GM21360 (cell line): ENCODE measurements around the gene PAX2.

Experiments used
- ATAC-seq: cut with Tn5 transposase; IDR thresholded peaks from one replicate; pipeline ENCODE4 v1.9.1; 2021; ENCODE audit warnings: mild to moderate bottlenecking, moderate library complexity; ENCODE audit not compliant: unreplicated experiment

Gene PAX2

GRCh38 chr10:100784126-100784525 lies 38.7 kb downstream of the PAX2 start:
- ATAC-seq = no peak

DNA sequence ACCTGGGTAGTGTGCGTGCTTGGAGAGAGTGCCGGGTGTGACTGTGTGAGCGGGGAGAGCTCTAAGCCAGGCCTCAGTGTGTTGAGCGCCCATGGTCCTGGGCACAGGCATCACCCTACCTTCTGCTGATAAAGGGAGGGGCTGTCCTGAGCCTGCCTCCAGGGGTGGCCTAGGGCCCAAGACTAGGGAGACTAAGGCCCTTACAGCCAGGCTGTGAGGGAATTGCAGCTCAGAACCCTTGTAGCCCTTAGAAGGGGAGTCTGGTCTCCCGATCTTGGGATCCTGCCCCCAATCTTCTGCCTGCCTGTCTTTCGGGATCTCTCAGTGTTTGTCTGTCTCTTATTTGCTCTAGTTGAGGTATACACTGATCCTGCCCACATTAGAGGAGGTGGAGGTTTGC lies 41.2 kb downstream of the PAX2 start:
- no peak for ATAC-seq

DNA sequence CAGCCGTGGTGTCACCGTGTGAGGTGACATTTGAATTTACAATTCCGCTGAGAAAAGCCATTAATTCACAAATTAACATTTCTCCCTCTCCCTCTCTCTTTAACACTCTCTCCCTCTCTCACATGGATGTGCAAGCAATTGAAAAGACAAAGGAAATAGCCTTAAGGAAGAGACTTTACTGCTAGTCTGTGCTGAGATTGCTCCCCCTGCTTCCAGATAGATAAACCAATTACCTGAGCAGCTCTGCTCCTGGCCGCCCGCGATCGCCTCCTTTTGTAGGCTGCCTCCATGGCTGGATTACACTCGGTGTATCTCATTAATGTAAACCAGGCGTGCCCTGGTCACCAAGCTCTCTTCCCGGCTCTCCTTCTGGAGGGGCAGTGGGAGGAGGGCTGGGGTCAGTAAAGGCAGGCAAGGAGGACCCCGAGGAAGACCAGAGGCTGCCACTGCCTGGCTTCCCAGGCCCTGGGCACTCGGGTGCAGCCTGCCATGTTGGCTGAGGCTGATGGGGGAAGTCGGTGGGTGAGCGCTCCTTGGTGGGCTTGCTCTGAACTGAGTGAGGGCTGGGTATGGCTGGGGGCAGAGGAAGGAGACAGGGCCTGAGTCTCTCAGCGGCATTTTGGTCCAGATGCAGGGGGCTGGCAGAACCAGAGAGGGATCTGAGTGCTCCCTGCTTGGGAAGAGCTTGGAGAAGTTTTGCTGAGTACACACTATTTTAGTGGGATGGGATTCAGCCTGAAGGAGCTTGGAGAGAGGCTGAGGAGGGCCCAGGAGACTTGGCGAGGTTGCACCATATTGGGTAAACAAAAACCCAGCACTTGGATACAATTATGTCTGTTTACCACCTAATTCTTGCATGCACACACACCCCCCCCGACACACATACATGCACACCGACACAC lies 42.9 kb downstream of the PAX2 start:
- no peak for ATAC-seq

DNA sequence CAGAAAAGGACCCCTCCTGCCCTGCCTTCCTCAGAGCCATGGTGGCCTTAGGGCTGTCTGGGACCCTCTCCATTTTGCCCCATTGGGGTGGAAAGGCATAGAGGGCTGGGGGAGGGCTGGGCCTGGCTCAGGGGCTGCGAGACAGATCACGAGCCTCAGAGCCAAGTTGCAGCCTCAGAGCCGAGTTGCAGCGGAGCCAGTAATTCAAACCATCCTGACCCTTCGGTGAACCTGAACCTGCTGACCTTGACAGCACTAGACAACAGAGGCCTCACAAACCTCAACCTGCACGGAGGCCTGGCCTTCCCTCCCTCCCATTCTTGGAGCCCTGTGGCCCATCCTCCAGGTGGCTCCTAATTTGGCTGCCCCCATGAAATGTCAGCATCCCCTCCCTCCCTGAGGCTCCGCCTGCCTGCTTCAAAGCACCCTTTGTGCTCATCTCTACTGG lies 45.4 kb downstream of the PAX2 start:
- ATAC-seq = no peak

DNA sequence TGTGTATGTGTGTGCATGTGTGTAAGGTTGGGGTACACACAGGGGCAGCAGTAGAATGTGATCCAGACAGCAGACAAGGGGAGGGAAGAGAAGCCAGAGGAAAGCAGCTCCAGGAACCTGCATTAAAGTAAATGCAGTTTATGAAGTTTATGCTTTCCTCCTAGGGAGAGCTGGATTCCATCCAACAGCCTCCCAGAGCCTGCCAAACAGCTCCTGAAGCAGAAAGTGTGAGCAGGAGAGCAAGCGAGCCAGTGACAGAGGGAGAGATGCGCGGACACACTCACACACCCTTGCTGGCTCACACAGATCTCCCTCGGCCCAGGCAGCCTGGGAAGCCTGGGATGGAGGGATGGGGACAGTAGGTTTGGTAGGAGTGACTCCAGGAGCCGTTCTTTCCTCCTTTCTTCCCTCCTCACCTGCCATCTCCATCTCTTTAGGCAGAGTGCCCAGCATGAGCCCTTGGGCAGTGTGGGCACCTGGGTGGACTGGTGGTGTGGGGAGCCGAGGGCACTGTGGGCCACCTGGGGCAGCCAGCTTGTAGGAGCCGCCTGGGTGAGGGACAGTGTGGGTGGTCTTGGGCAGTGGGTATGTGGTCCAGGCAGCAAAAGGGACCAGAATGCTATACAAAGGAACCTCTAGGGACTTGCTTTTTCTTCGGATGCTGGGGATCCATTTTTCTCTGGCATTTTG lies 46.1 kb downstream of the PAX2 start:
- ATAC-seq = no peak

- ATAC-seq = no peak
These were observed 47.2 kb downstream of the PAX2 start for GRCh38 chr10:100792574-100792973.

DNA sequence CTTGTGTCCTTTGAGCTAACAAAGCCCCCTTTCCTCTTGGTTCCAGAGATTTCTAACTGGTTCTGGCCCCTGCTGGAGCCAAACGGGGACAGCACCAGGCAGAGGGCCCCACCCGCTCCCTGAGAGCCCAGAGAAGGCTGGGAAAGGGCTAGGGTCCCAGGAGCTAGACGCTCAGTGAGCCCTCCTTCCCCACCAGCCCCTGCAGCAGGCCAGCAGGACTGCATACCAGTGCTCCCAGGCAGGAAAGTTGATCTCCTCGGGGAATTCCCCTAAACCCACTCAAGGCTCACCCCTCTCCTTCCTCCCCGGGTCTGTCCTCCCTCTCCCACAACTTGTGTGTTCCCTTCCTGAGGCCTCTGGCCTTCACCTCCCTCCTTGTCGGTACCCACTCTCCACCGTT lies 47.7 kb downstream of the PAX2 start:
- no peak for ATAC-seq

DNA sequence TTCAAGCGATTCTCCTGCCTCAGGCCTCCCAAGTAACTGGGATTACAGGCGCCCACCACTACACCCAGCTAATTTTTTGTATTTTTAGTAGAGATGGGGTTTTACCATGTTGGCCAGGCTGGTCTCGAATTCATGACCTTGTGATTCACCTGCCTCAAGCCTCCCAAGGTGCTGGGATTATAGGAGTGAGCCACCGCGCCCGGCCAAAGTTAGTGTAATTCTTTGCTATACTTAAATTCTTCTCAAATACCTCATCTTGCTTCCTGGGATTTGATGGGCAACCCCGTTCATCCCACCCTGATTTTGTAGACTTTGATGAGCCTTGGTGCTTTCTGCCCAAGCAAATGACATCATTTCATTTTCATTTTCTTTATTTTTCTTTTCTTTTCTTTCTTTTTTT lies 54.5 kb downstream of the PAX2 start:
- no peak for ATAC-seq

- no peak for ATAC-seq
These were observed 55.5 kb downstream of the PAX2 start for GRCh38 chr10:100800931-100801330.

DNA sequence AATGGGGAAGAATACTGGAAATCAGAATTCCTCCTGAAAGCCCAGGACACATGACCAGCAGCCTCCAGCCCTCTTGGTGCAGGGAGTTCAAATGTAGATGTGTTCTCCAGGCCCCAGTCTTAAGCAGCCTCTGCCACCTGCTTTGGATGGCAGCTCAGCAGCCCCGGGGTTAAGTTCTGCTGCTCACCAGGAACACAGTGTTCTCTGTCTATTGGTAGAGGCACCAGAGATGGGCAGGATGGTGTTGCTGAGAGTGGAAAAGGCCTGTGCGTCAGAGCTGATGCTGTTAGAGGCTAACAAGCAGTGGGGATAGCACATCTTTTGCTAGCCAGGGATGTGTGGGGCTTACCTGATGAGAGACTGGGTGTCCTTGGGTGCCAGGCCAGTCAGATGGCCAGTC lies 56.8 kb downstream of the PAX2 start:
- ATAC-seq = no peak

DNA sequence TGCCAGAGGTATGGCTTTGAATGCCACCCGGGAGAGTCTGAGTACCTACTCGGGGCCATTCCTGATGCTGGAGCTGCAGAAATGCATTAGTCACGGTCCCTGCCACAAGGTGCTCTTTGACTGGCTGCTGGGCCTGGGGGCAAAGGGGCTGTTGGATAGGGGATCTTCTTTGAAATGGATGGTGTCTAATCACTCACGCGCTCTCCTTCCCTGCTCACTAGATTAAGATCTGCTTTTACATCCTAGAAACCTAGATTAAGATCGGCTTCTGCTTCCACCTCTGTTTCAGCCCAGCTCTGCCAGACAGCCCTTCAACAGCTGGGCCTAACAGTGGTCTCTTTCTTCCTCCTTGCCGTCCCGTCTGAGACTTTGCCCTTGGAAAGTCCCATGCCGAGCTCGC lies 57.2 kb downstream of the PAX2 start:
- ATAC-seq = no peak

GRCh38 chr10:100803492-100803891 lies 58.1 kb downstream of the PAX2 start:
- ATAC-seq = no peak

DNA sequence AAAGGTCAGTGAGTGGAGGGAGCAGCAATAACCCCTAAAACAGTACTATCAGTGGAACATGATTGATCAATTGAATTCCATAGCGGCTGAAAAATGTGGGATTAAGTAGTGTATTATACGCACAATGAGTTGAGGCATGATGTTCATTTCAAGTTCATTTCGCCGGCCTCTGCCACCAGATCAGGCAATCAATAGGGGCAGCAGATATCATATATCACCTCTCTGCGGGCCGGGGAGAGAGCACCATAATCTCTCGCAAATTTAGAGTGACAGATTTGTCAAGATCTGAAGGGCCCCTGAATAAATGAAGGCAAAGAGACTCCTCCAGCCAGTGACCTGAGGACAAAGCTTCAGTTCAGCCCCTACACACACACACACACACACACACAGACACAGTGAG lies 58.5 kb downstream of the PAX2 start:
- no peak for ATAC-seq

- no peak for ATAC-seq
These were observed 60.4 kb downstream of the PAX2 start for GRCh38 chr10:100805543-100806355.

DNA sequence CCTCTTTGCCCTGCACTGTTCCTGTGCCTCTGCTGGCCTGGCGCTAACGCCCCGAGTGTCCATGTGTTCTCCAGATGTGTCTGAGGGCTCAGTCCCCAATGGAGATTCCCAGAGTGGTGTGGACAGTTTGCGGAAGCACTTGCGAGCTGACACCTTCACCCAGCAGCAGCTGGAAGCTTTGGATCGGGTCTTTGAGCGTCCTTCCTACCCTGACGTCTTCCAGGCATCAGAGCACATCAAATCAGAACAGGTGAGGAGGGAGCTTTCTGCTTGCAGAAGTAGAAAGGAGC lies 60.9 kb downstream of the PAX2 start:
- no peak for ATAC-seq

DNA sequence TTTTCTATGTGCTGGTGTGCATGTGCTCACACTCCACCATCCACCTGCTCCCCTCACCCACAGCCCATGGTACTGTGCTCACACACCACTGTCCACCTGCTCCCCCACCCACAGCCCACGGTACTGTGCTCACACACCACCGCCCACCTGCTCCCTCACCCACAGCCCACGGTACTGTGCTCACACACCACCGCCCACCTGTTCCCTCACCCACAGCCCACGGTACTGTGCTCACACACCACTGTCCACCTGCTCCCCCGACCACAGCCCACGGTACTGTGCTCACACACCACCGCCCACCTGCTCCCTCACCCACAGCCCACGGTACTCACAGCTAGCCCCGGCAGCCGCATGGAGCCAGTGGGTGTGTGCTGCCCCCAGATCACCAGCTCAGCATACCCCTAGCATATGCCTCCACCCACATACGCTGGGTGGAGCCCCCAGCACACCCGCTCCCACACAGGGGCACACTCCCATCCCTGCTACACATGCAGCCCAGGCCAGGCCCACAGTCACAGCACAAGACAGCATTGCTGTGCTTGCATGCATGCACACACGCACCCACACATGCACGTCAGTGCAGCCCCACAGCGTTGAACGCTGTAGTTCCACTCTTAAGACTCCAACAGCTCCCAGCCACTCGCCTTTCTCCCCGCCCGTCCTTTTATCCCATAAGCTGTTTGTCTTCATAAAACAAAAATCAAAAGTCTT lies 62.0 kb downstream of the PAX2 start:
- ATAC-seq = no peak

DNA sequence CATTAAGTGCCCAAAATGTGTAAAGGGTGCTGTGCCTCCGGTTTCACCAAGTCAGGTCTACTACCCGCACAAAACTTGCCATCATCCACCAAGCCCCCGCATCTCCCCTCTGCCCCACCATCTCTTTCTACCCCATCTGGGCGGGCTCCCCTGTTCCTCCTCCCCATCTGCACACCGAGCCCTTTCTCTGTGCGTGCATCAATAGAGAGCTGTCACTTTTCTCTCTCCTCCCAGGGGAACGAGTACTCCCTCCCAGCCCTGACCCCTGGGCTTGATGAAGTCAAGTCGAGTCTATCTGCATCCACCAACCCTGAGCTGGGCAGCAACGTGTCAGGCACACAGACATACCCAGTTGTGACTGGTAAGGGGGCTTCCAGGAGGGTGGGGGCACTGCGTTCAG lies 63.5 kb downstream of the PAX2 start:
- ATAC-seq = no peak

DNA sequence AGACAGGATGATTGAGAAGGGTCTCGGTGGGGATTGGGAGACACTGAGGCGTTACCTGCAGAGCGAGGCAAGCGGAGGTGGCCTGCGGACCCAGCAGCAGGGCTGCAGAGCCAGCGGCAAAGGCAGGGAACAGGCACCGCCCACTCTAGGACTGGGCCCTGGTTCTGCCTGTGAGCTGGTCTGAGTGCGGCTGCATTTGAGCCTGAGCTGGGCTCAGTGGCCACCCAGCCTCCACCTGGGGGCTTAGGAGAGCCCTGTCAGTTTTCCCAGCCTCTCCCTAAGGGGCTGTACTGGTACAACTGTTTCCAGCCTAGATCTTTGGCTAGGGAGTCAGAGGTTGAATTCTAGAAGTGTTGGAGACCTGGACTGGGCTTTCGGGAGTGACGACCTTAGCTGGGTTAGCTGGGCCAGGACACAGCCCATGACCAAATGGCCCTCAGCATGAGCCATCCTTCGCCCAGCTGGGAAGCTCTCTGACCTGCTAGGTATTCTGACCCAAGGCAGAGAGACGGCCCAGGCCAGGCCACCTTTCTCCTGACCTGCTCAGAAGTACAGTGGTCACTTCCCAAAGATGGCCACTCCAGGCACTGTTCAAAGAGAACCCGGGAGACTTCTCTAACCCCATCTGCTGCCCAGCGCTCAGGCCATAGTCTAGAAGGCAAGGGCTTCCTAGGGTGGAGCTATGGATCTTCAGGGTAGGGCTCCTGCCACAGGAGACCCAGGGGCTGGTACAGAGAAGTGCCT lies 64.9 kb downstream of the PAX2 start:
- ATAC-seq = no peak

DNA sequence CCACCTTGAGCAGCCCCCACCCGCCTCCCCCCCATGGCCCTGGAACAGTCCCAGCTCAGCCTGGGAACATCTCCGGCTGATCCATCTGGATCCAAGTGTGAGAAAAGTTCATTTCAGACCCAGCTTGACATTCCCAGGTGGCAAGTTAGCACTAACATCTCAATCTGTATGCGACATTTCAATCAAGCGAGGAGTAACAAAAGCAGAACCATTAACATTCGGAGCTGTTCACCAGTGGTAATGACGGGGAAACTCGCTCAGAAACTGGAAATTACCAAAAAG lies 65.4 kb downstream of the PAX2 start:
- ATAC-seq = no peak

DNA sequence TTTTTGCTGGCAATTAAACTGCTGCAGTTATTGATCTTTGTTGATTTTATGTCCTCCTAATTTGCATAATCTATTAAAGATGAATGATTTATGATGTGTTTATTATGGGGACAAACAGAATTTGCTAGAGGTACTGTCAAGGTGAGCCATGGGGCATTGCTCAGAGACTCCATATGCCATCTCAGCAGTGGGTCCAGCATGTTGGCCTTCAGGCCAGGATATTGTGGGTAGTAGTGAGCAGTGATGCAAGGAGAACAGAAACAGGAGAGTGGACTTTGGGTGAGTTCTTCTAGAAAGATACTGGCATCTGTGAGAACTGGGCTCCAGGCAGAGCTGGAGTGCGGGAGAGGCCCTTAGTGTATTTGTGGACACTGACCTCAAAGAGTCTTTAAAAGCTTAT lies 65.9 kb downstream of the PAX2 start:
- ATAC-seq = no peak
